ENCODE results near the gene SLC5A2. TPM values are rescaled to one million over a fixed set of nuclear protein-coding genes. Genes with fewer than 3 reads are reported as not detected.

SLC5A2 gene
- total RNA-seq, 1 donor from 2014 or later: 0.53 TPM

DNA sequence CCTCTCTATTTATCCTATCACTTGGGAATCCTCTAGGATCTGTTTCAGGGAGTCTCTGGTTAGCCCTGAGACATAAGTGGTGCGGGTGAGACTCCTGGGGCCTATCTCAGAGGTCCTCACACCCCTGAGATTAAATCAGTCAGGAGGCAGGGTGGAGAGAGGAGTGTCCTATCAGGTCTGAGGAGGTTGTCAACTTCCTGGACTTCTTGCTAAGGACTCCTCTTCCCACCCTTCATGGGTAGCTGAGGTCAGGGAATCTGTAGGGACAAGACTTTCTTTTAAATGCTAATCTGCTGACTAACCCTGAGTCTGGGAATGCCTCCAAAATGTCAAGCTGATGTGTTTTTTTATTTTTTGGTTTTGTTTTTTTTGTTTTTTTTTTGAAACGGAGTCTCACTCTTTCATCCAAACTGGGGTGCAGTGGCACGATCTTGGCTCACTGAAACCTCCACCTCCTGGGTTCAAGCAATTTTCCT is 30.3 kb upstream of the SLC5A2 start:
- Histone ChIP-seq H3K36me3 (no peaks in the 10 kb centered on the region), H3K27ac (peak overlapping the region; percentile 76 to 80), H3K4me3 (no peak overlapping the region), H3K4me1 (peaks cover 22 to 56% of the 10 kb centered on the region in 2 donors), H3K9me3 (no peaks in the 10 kb centered on the region), H3K27me3 (no peaks in the 10 kb centered on the region)
- peak in 1 of 2 donors; percentile 70 for DNase-seq (ENCODE audit: low spot score in 2 of 2)
- TF ChIP-seq CTCF (IDR thresholded peaks at IDR 0.05): no peak
- intact Hi-C loops (cut with DNase I): loop anchor here (10.0 kb wide), 1 partner anchor 1648 kb away; the partner anchor contains the start of gene MAZ

DNA sequence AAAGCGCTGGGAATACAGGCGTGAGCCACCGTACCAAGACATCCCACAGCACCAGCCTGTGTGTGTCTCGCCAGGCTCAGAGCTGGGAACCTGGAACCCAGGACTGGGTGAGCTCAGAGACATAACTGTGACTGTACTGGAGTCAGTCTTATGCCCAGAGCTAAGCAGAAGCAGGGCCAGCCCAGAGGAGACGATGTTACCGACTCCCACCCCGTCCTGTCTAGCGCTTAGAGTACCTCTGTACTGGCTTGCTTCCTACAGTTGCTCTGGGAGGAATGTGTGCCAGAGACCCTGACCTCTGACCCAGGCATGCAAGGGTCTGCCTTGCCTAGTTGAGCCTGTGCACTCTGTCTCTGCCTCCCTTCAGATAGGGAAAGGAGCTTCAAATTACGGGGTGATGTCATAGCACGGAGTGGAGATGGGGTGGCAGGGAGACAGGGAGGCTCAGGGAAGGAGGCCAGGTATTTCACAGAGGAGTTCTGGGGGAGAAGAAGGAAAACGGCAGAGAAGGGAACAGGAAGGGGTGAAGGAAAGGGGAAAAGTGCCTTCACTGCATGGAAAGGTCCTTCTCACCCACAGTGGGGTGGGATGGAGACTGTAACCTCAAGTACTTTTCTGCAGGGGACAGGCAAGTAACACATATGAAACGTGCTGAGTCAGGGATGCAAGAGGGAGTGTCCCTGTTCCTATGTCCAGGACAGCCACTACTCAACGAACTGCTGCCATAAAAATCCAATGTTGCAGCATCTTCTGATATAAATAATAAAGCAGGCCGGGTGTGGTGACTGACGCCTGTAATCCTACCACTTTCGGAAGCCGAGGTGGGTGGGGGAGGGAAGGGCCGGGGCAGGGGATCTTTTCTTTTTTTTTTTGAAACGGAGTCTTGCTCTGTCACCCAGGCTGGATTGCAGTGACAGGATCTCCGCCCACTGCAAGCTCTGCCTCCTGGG is 29.4 kb upstream of the SLC5A2 start:
- DNase-seq (ENCODE audit: low spot score in 2 of 2): peak in 1 of 2 donors; percentile 75
- Histone ChIP-seq H3K4me1 (peaks cover 26 to 62% of the 10 kb centered on the region in 2 donors), H3K27me3 (no peaks in the 10 kb centered on the region), H3K36me3 (no peaks in the 10 kb centered on the region), H3K9me3 (no peaks in the 10 kb centered on the region), H3K27ac (peak overlapping the region; percentile 76 to 80), H3K4me3 (no peak overlapping the region)
- intact Hi-C loops (cut with DNase I): loop anchor here (10.0 kb wide), 1 partner anchor 1649 kb away; the partner anchor contains the start of gene MAZ
- TF ChIP-seq CTCF (IDR thresholded peaks at IDR 0.05): no peak

DNA sequence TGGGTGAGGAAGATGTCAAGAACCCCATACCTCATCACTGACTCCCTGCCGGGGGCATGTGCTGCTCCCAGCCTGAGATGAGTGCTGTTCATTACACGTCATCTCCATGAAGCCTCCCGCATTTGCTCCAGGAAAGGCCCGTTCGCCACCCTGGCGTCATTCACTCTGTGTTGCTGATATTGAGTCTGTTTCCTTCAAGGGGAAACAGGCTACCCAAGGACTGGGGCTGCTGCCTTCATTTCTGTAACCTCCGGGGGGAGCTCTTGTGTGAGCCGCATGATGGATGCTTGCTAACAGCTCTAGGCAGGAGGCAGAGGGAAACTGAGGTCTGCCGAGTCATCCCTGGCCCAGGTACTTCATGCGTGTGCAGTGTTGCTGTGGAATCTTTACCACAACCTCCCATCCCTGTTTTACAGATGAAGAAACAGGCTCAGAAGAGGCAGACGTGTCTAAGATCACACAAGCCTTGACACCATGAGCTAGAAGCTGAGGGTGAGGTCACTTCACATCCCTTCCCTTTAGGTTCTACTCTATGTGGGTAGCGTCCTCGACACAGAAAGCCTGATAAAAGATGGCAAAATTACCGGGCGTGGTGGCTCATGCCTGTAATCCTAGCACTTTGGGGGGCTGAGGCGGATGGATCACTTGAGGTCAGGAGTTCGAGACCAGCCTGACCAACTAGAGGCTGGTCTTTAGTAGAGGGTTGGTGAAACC is 27.2 kb upstream of the SLC5A2 start:
- H3K36me3 ChIP-seq: no peaks in the 10 kb centered on the region
- no peak for DNase-seq (ENCODE audit: low spot score in 2 of 2)
- H3K4me1 ChIP-seq: peaks cover 31 to 70% of the 10 kb centered on the region in 2 donors
- H3K27ac ChIP-seq: peak overlapping the region; percentile 8 to 11
- no peaks in the 10 kb centered on the region for H3K27me3 ChIP-seq
- no peak overlapping the region for H3K4me3 ChIP-seq
- H3K9me3 ChIP-seq: no peaks in the 10 kb centered on the region
- TF ChIP-seq CTCF (IDR thresholded peaks at IDR 0.05): peak in 2 of 3 experiments; percentile 5 to 27
- intact Hi-C loops (cut with DNase I): loop anchor here (5.0 to 10.0 kb wide), 4 partner anchors 52 to 1651 kb away; partner anchors contain the start of genes FBRS, MAZ, RUSF1 and ZNF267

- Histone ChIP-seq H3K4me3 (peak overlapping the region in 1 of 2 donors; percentile 84), H3K27me3 (no peaks in the 10 kb centered on the region), H3K9me3 (no peaks in the 10 kb centered on the region), H3K27ac (peak overlapping the region in 1 of 2 donors; percentile 7), H3K36me3 (peaks cover 0 to under 1% of the 10 kb centered on the region in 2 donors), H3K4me1 (peaks cover 28 to 65% of the 10 kb centered on the region in 2 donors)
- no peak for TF ChIP-seq CTCF (IDR thresholded peaks at IDR 0.05)
- peak in 1 of 2 donors; percentile 58 for DNase-seq (ENCODE audit: low spot score in 2 of 2)
- intact Hi-C loops (cut with DNase I): loop anchor here (5.0 to 10.0 kb wide), 4 partner anchors 50 to 1652 kb away; partner anchors contain the start of genes FBRS, MAZ, RUSF1 and ZNF267
Measured at GRCh38 chr16:31456988-31457360, 25.9 kb upstream of the SLC5A2 start.

Data from ascending aorta (tissue), 2 donors.